ENCODE measurements around the gene SETBP1.

SETBP1 gene

GRCh38 chr18:44774191-44774590, 93.5 kb downstream of the SETBP1 start:
- in situ Hi-C loops (cut with MboI; ENCODE audit: low pct_unique_long_range_greater_than_20kb, low sequenced_read_pairs): no loop called here
- DNase-seq: no peak

GRCh38 chr18:44777457-44778192, 96.9 kb downstream of the SETBP1 start:
- in situ Hi-C loops (cut with MboI; ENCODE audit: low pct_unique_long_range_greater_than_20kb, low sequenced_read_pairs): no loop called here
- no peak for DNase-seq

- DNase-seq: no peak
- in situ Hi-C loops (cut with MboI; ENCODE audit: low pct_unique_long_range_greater_than_20kb, low sequenced_read_pairs): no loop called here
These were observed 98.1 kb downstream of the SETBP1 start for GRCh38 chr18:44778788-44779187.

- in situ Hi-C loops (cut with MboI; ENCODE audit: low pct_unique_long_range_greater_than_20kb, low sequenced_read_pairs): no loop called here
- DNase-seq: no peak
These were observed 99.1 kb downstream of the SETBP1 start for GRCh38 chr18:44779753-44780292.

- in situ Hi-C loops (cut with MboI; ENCODE audit: low pct_unique_long_range_greater_than_20kb, low sequenced_read_pairs): no loop called here
- DNase-seq: no peak
These were observed 101.2 kb downstream of the SETBP1 start for GRCh38 chr18:44781886-44782285.

GRCh38 chr18:44782617-44783016, 101.9 kb downstream of the SETBP1 start:
- DNase-seq: no peak
- in situ Hi-C loops (cut with MboI; ENCODE audit: low pct_unique_long_range_greater_than_20kb, low sequenced_read_pairs): no loop called here

GRCh38 chr18:44783371-44783770, 102.7 kb downstream of the SETBP1 start:
- in situ Hi-C loops (cut with MboI; ENCODE audit: low pct_unique_long_range_greater_than_20kb, low sequenced_read_pairs): no loop called here
- no peak for DNase-seq

- in situ Hi-C loops (cut with MboI; ENCODE audit: low pct_unique_long_range_greater_than_20kb, low sequenced_read_pairs): no loop called here
- no peak for DNase-seq
These were observed 105.6 kb downstream of the SETBP1 start for GRCh38 chr18:44786257-44786656.

GRCh38 chr18:44786688-44787087, 106.0 kb downstream of the SETBP1 start:
- no peak for DNase-seq
- in situ Hi-C loops (cut with MboI; ENCODE audit: low pct_unique_long_range_greater_than_20kb, low sequenced_read_pairs): no loop called here

- no peak for DNase-seq
These were observed 107.6 kb downstream of the SETBP1 start for GRCh38 chr18:44788334-44788733.

GRCh38 chr18:44789710-44790109, 109.0 kb downstream of the SETBP1 start:
- in situ Hi-C loops (cut with MboI; ENCODE audit: low pct_unique_long_range_greater_than_20kb, low sequenced_read_pairs): no loop called here
- no peak for DNase-seq

More at GRCh38 chr18:44788334-44788733, 107.6 kb downstream of the SETBP1 start:
- in situ Hi-C loops (cut with MboI; ENCODE audit: low pct_unique_long_range_greater_than_20kb, low sequenced_read_pairs): no loop called here

- DNase-seq: no peak
- in situ Hi-C loops (cut with MboI; ENCODE audit: low pct_unique_long_range_greater_than_20kb, low sequenced_read_pairs): no loop called here
These were observed 110.2 kb downstream of the SETBP1 start for GRCh38 chr18:44790860-44791259.

- DNase-seq: no peak
- in situ Hi-C loops (cut with MboI; ENCODE audit: low pct_unique_long_range_greater_than_20kb, low sequenced_read_pairs): no loop called here
These were observed 110.8 kb downstream of the SETBP1 start for GRCh38 chr18:44791520-44791919.

- in situ Hi-C loops (cut with MboI; ENCODE audit: low pct_unique_long_range_greater_than_20kb, low sequenced_read_pairs): no loop called here
- no peak for DNase-seq
These were observed 111.9 kb downstream of the SETBP1 start for GRCh38 chr18:44792456-44793061.

GRCh38 chr18:44793194-44793593, 112.5 kb downstream of the SETBP1 start:
- DNase-seq: no peak
- in situ Hi-C loops (cut with MboI; ENCODE audit: low pct_unique_long_range_greater_than_20kb, low sequenced_read_pairs): no loop called here

- DNase-seq: no peak
- in situ Hi-C loops (cut with MboI; ENCODE audit: low pct_unique_long_range_greater_than_20kb, low sequenced_read_pairs): no loop called here
These were observed 113.0 kb downstream of the SETBP1 start for GRCh38 chr18:44793685-44794084.

- in situ Hi-C loops (cut with MboI; ENCODE audit: low pct_unique_long_range_greater_than_20kb, low sequenced_read_pairs): no loop called here
These were observed 114.6 kb downstream of the SETBP1 start for GRCh38 chr18:44795241-44795640.

GRCh38 chr18:44796429-44797428, 116.0 kb downstream of the SETBP1 start:
- DNase-seq: no peak
- in situ Hi-C loops (cut with MboI; ENCODE audit: low pct_unique_long_range_greater_than_20kb, low sequenced_read_pairs): no loop called here

More at GRCh38 chr18:44795241-44795640, 114.6 kb downstream of the SETBP1 start:
- DNase-seq: no peak

GRCh38 chr18:44798433-44799048, 117.9 kb downstream of the SETBP1 start:
- DNase-seq: no peak
- in situ Hi-C loops (cut with MboI; ENCODE audit: low pct_unique_long_range_greater_than_20kb, low sequenced_read_pairs): no loop called here

All from KBM-7 (cell line).